22Rv1 (cell line): ENCODE data around the gene PRSS53.

Experiments
- H3K27ac ChIP-seq: fragments of 450-650 bp; 2 replicates; pipeline ENCODE4 v1.5.1; 2017
- CTCF ChIP-seq: fragments of 450-650 bp; IDR thresholded peaks from 2 replicates; pipeline ENCODE4 v1.5.1; 2017; ENCODE audit warnings: mild to moderate bottlenecking
- ZFX ChIP-seq: fragments of 450-650 bp; IDR thresholded peaks from 2 replicates; pipeline ENCODE4 v1.6.1; 2017; ENCODE audit warnings: antibody characterized with exemption, borderline replicate concordance

Gene PRSS53

GRCh38 chr16:31114468-31114867 is 25.7 kb upstream of the PRSS53 start:
- H3K27ac ChIP-seq = peak overlapping the region; percentile 77

GRCh38 chr16:31113121-31114120 is 24.7 kb upstream of the PRSS53 start:
- TF ChIP-seq CTCF (no peak), ZFX (no peak)
- H3K27ac ChIP-seq = peak overlapping the region; percentile 77

More at GRCh38 chr16:31114468-31114867, 25.7 kb upstream of the PRSS53 start:
- no peak for TF ChIP-seq ZFX
- TF ChIP-seq CTCF = no peak

GRCh38 chr16:31112711-31113110 is 24.0 kb upstream of the PRSS53 start:
- peak overlapping the region; percentile 77 for H3K27ac ChIP-seq

GRCh38 chr16:31111881-31112466 is 23.2 kb upstream of the PRSS53 start:
- TF ChIP-seq ZFX = no peak
- no peak for TF ChIP-seq CTCF
- no peak overlapping the region for H3K27ac ChIP-seq

More at GRCh38 chr16:31112711-31113110, 24.0 kb upstream of the PRSS53 start:
- TF ChIP-seq ZFX (no peak), CTCF (no peak)

- H3K27ac ChIP-seq = no peak overlapping the region
- TF ChIP-seq CTCF (no peak), ZFX (no peak)
Measured at GRCh38 chr16:31110106-31111034, 21.6 kb upstream of the PRSS53 start.

GRCh38 chr16:31109622-31110021 is 20.9 kb upstream of the PRSS53 start:
- H3K27ac ChIP-seq = 0 out of 2 replicates have a peak overlapping the region, but pooled peaks have one; percentile 69
- TF ChIP-seq ZFX (no peak), CTCF (no peak)
